ENCODE data around the gene PSMC3. TPM values are rescaled to one million over a fixed set of nuclear protein-coding genes. Genes with fewer than 3 reads are reported as not detected.

PSMC3 gene
- polyA plus RNA-seq, 3 donors, result 44.1 to 97.4 (median 89.5) TPM

- Histone ChIP-seq H3K27me3 (ENCODE audit: control insufficient read depth in 2 of 2, insufficient read depth in 2 of 2, low read length in 2 of 2) (no peaks in the 10 kb centered on the region), H3K4me3 (replicated peaks in 1 of 3; ENCODE audit: low read depth in 2 of 3, low read length in 3 of 3) (no peak overlapping the region), H3K4me2 (replicated peaks; ENCODE audit: extremely low read depth, low read length, poor library complexity, severe bottlenecking) (no peak overlapping the region), H3K27ac (ENCODE audit: low read depth in 1 of 2, low read length in 2 of 2) (peak overlapping the region in 1 of 2 donors; percentile 3), H3K79me2 (ENCODE audit: insufficient read depth, low read length) (peaks cover 1% of the 10 kb centered on the region), H3K9ac (ENCODE audit: insufficient read depth, low read length, poor library complexity, severe bottlenecking) (no peak overlapping the region), H4K20me1 (ENCODE audit: insufficient read depth, low read length) (no peaks in the 10 kb centered on the region), H3K36me3 (replicated peaks in 1 of 2; ENCODE audit: control insufficient read depth in 1 of 2, insufficient read depth in 2 of 2, low read length in 2 of 2) (peaks cover 61 to 89% of the 10 kb centered on the region in 2 donors), H2AFZ (ENCODE audit: insufficient read depth, low read depth, low read length, poor library complexity, severe bottlenecking) (no peak overlapping the region), H3K9me3 (replicated peaks in 1 of 2; ENCODE audit: control insufficient read depth in 1 of 2, insufficient read depth in 1 of 2, low read length in 2 of 2) (no peaks in the 10 kb centered on the region), H3K4me1 (ENCODE audit: control insufficient read depth in 1 of 2, insufficient read depth in 2 of 2, low read length in 2 of 2) (no peaks in the 10 kb centered on the region)
- H3K27me3 Mint-ChIP-seq (ENCODE audit: low read depth in 3 of 3), result peaks cover 0 to 3% (median 3%) of the 10 kb centered on the region in 3 donors
- no peak for DNase-seq
- no peak overlapping the region for H3K4me3 Mint-ChIP-seq
- H3K4me1 Mint-ChIP-seq, result peaks cover 7% of the 10 kb centered on the region
- H3K9me3 Mint-ChIP-seq, result peaks cover 0 to 5% (median 0%) of the 10 kb centered on the region in 7 donors
- intact Hi-C loops (cut with micrococcal nuclease), result no loop called here
- no peak for TF ChIP-seq CTCF (IDR thresholded peaks at IDR 0.05)
- H3K36me3 Mint-ChIP-seq, result peaks cover 65 to 88% of the 10 kb centered on the region in 2 donors
- peak overlapping the region in 4 of 7 donors; percentile 38 to 45 (median 42) for H3K27ac Mint-ChIP-seq
- 96% methylated on average over 20 of the region's 23 CpGs for WGBS (ENCODE audit: insufficient coverage)
Observed at GRCh38 chr11:47418454-47419259, 7.6 kb downstream of the PSMC3 start.

- Histone ChIP-seq H3K9ac (ENCODE audit: insufficient read depth, low read length, poor library complexity, severe bottlenecking) (no peak overlapping the region), H3K36me3 (replicated peaks in 1 of 2; ENCODE audit: control insufficient read depth in 1 of 2, insufficient read depth in 2 of 2, low read length in 2 of 2) (peaks cover 56 to 82% of the 10 kb centered on the region in 2 donors), H3K9me3 (replicated peaks in 1 of 2; ENCODE audit: control insufficient read depth in 1 of 2, insufficient read depth in 1 of 2, low read length in 2 of 2) (no peaks in the 10 kb centered on the region), H3K27me3 (ENCODE audit: control insufficient read depth in 2 of 2, insufficient read depth in 2 of 2, low read length in 2 of 2) (no peaks in the 10 kb centered on the region), H3K4me1 (ENCODE audit: control insufficient read depth in 1 of 2, insufficient read depth in 2 of 2, low read length in 2 of 2) (no peaks in the 10 kb centered on the region), H3K27ac (ENCODE audit: low read depth in 1 of 2, low read length in 2 of 2) (no peak overlapping the region), H3K4me2 (replicated peaks; ENCODE audit: extremely low read depth, low read length, poor library complexity, severe bottlenecking) (no peak overlapping the region), H2AFZ (ENCODE audit: insufficient read depth, low read depth, low read length, poor library complexity, severe bottlenecking) (no peak overlapping the region), H4K20me1 (ENCODE audit: insufficient read depth, low read length) (no peaks in the 10 kb centered on the region), H3K4me3 (replicated peaks in 1 of 3; ENCODE audit: low read depth in 2 of 3, low read length in 3 of 3) (no peak overlapping the region), H3K79me2 (ENCODE audit: insufficient read depth, low read length) (no peaks in the 10 kb centered on the region)
- intact Hi-C loops (cut with micrococcal nuclease), result no loop called here
- Mint-ChIP-seq H3K4me3 (no peak overlapping the region), H3K4me1 (peaks cover 7% of the 10 kb centered on the region), H3K9me3 (peaks cover 0 to 5% (median 0%) of the 10 kb centered on the region in 7 donors), H3K27ac (peak overlapping the region in 4 of 7 donors; percentile 23 to 88 (median 79)), H3K27me3 (ENCODE audit: low read depth in 3 of 3) (peaks cover 0 to 3% (median 3%) of the 10 kb centered on the region in 3 donors), H3K36me3 (peaks cover 60 to 83% of the 10 kb centered on the region in 2 donors)
- WGBS (ENCODE audit: insufficient coverage), result 92% methylated on average over 2 of the region's 6 CpGs
- TF ChIP-seq CTCF (IDR thresholded peaks at IDR 0.05), result no peak
- no peak for DNase-seq
Observed at GRCh38 chr11:47417712-47418111, 8.5 kb downstream of the PSMC3 start.
